Ovary (tissue), 3 donors: ENCODE measurements around the gene CDK6.

Experiments used
- CTCF ChIP-seq, 3 donors: fragments of 450-650 bp in 2 of 3; fragments of 200-600 bp in 1 of 3; IDR thresholded peaks; one replicate each; pipeline versions ENCODE4 v1.5.1 to v1.8.0; 2016 to 2022; ENCODE audit warnings: antibody characterized with exemption in 3 of 3, mild to moderate bottlenecking in 1 of 3
- EP300 ChIP-seq: sonication (generic); formaldehyde crosslinking; IDR thresholded peaks from one replicate; pipeline ENCODE4 v1.6.1; 2017; ENCODE audit warnings: antibody characterized with exemption
- POLR2A ChIP-seq: fragments of 450-650 bp; IDR thresholded peaks from one replicate; pipeline ENCODE4 v1.6.1; 2017; ENCODE audit warnings: antibody characterized with exemption, mild to moderate bottlenecking, moderate library complexity
- donor health status: DM: no; HTN: no; CAD: no.

- TF ChIP-seq CTCF (IDR thresholded peaks at IDR 0.05) (no peak), POLR2A (no peak), EP300 (no peak)
Observed at GRCh38 chr7:92569137-92569536, 267.2 kb downstream of the CDK6 start.
